Measurements from ENCODE around the gene MYL4.
"Not testable (repeated sequence)": the region's sequence is repeated elsewhere in the genome, so short reads cannot be mapped to it uniquely, and the experiment has no call there.

Gene MYL4

DNA sequence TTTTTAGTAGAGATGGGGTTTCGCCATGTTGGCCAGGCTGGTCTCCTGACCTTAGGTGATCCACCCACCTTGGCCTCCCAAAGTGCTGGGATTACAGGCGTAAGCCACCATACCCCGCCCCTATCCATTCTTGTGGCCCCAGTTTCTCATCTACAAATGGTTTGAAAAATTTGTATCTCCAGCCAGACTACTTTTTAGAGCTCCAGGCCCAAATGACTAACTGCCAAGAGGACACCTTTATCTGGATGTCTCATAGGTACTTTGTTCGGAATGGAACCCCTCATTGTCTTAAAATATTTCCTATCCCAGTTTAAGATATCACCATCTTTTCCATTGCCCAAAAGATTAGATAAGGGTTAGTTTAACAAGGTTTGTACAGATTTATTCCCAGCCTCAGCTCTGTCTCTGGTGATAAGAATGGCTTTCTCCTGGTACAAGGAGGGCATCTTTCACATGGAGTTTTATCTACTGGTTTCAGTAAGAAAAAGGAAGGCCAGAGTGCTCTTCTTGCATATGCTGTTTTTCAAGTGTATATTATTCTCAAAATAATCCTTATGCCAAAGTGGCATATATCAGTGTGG lies 15.1 kb upstream of the MYL4 start:
- no peak for DNase-seq

DNA sequence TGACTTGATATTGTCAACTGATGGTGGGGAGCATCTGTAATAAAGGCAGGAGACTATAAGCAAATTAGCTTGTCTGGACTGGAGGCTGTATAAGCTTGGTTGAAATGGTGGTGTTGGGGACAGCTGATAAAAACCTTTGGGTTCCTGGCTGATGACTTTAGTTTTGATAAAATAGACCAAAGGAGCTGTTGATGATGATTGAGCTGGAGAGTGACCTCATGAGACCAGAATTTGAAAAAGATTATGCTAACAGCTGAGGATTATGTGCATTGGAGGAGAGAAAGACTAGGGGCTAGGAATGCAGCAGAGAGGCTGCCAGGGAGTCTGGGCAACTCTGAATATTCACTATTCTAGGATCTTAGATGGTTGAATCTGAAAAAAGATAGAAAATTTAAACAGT lies 11.3 kb upstream of the MYL4 start:
- no peak for DNase-seq

DNA sequence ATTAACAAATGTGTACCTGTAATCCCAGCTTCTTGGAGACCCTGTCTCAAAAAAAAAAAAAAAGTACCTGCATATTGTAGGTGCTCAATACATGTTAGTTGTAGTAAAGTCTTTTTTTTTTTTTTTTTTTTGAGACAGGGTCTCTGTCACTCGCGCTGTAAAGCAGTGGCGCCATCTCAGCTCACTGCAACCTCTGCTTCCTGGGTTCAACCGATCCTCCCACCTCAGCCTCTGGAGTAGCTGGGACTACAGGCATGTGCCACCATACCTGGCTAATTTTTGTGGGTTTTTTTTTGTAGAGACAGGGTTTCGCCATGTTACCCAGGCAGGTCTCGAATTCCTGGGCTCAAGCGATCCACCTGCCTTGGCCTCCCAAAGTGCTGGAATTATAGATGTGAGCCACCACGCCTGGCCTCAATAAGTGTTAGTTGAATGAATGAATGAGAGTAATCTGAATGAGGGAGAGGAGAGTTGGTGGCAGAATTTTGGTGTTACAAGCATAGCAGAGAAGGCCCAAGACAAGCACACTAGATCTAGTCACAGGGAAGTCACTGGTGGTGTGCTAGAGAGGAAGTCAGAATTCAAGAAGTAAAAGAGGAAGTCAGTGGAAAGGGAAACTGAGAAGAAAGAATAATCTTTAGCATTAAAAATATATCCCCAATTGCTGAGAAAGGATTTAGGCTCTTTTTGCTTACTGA lies 9.4 kb upstream of the MYL4 start:
- DNase-seq = no peak

- no peak for DNase-seq
These were observed 8.9 kb upstream of the MYL4 start for GRCh38 chr17:47200325-47200664.

GRCh38 chr17:47201166-47201565 lies 8.0 kb upstream of the MYL4 start:
- DNase-seq = no peak

- DNase-seq = peak; percentile 45 to 49
These were observed 5.0 kb upstream of the MYL4 start for GRCh38 chr17:47203984-47204721.

DNA sequence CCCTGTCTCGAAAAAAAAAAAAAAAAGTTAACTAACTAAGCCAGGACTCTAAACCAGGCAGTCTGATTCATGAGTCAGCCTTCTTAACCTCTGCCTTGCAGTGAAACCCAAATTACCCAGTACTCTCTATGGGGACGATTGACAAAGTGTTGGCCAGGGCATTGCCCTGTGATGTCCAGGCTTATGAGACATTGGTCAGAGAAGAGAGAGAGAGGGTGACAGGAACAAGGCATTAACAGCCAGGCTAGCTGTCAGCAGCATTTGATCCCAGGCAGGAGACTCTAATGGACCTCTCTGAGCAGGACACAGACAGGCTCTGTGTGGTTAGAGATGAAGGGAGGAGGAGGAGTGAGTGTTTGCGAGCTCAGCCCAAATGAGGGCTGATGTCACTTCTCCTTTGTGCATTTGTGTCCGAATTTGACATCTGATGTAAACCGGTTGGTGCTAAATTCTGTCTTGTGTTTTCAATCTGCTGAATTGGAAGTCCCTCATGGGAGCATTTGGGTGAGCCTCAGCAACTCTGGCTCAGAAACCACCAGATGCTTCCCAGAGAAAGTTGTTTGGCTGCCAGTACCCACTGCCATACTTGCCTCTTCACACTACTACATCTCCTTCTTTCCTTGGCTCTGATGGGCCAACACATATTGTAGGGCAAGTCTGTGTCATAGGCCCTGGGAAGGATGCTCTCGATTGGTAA lies 4.3 kb upstream of the MYL4 start:
- DNase-seq = peak; percentile 20 to 26

- DNase-seq = peak; percentile 56 to 64
These were observed 3.7 kb upstream of the MYL4 start for GRCh38 chr17:47205419-47205963.

GRCh38 chr17:47207143-47208067 lies 1.7 kb upstream of the MYL4 start:
- no peak for DNase-seq

GRCh38 chr17:47209499-47209898 lies 351 bp downstream of the MYL4 start:
- no peak for DNase-seq

DNA sequence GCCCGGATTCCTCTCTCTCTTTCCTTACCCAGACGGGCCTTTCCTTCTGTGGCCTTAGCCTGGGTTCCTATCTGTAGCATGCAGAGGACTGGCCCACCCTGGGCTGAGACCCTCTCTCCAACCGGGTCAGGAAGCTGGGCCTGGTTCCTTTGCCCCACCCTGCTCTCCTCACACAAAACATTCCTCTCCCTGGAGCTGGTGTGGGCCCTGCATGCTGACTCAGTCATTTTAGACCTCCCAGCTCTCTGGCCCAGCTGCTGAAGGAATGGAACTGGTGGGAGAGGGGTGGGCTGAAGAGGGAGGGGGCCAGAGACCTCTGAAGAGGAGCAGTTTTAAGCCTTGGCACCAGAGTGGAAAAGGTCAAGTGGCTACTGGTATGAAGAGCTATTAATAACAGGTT lies 957 bp downstream of the MYL4 start:
- DNase-seq = no peak

DNA sequence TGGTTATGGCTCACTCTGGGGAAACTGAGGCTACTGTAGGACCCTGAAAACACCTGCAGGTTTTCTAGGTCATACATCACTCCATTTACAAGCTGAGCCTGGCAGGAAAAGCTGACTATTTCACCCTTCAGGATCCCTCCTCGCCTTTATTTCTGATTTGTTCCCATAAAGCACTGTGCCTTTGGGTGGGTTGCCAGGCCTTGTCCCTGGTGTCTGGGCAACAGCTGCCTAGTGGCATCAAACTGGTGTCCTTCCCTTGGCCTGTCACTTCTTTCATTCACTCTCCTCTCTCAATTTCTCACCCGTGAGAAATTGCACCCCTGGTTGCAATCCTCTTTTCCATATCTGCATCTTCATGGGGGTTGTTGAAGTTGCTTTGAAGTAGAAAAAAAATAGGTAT lies 1.6 kb downstream of the MYL4 start:
- DNase-seq = no peak

DNA sequence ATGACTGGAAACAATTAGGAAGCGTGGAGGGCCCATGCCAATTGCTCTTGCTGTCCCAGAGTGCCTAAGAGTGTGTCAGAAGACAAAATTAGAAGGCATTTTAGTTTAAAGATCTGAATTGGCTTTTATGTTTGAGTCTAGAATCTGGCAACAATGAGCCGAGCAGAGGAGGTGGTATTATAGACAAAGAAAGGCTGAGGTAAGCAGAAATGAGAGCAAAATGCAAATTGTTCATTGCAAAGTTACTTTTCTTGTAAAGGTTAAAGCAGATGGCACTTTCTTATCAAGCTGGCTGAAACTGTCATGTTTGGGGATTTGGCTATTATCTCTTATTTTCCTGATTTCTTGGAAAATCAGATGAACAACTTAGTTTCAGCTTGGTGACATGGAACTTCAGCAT lies 3.3 kb downstream of the MYL4 start:
- no peak for DNase-seq

DNA sequence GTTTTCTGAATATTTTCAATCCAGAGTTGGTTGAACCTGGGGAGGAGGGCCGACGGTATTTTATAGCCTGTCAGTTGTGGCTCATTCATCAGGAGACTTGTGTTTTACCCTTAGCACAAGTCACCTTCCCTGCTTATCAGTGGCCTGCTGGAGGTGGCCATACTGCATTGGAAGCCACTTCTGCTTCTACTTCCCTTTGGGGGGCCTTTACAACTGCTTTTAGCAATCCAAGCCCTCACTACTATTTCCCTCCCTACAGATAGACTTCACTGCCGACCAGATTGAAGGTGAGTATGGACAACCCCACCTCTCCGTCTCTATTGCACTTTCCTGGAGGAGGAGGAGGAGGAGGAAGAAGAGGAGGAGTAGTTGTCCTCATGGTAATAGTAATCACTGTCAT lies 4.4 kb downstream of the MYL4 start:
- no peak for DNase-seq

GRCh38 chr17:47214931-47215330 lies 5.8 kb downstream of the MYL4 start:
- DNase-seq = no peak

DNA sequence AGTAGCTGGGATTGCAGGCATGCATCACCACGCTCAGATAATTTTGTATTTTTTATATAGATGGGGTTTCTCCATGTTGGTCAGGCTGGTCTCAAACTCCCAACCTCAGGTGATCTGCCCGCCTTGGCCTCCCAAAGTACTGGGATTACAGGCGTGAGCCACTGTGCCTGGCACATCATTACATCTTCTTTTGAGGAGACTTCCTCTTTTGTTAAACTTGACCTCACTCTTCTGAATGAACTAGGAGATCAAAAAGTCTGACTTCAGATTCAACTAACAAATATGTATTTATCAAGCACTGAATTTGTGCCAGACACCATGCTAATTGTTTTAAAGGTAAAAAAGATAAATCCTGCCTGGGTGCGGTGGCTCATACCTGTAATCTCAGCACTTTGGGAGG lies 7.7 kb downstream of the MYL4 start:
- DNase-seq = not testable (repeated sequence)

DNA sequence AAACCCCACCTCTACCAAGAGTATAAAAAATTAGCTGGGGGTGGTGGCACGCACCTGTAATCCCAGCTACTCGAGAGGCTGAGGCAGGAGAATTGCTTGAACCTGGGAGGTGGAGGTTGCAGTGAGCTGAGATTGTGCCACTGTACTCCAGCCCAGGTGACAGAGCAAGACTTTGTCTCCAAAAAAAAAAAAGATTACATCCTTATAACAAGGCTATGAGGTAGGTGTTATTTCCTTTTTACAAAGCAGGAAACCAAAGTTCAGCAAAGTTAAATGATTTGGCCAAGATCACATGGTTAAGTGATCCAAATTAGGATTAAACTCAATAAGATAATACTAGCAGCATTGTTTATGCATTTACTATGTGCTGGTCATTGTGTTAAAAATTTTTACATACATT lies 8.1 kb downstream of the MYL4 start:
- not testable (repeated sequence) for DNase-seq

DNA sequence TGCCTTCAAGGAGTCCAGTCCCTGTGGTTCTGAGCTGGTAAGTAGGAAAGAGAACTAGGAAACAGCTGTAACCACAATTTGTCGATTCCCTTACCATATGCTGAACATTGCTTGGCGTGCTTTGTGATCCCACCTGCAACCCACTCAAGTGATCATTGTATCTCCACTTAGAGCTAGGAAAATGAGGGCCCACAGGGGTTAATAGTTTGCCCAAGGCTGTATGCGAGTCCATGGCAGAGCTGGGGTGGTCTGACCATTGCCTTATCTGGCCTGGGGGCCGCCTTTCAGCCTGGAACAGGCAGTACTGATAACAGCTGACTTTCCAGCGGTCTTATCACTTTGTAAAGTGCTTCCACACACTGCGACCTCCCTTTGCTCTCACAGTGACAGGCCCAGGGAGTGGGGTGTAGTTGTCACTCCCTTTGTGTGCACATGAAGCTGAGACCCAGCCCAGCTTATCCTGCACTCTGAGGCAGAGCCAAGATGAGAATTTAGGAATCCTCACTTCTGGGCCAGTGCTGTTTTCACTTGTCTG lies 9.8 kb downstream of the MYL4 start:
- no peak for DNase-seq

- no peak for DNase-seq
These were observed 10.7 kb downstream of the MYL4 start for GRCh38 chr17:47219621-47220475.

DNA sequence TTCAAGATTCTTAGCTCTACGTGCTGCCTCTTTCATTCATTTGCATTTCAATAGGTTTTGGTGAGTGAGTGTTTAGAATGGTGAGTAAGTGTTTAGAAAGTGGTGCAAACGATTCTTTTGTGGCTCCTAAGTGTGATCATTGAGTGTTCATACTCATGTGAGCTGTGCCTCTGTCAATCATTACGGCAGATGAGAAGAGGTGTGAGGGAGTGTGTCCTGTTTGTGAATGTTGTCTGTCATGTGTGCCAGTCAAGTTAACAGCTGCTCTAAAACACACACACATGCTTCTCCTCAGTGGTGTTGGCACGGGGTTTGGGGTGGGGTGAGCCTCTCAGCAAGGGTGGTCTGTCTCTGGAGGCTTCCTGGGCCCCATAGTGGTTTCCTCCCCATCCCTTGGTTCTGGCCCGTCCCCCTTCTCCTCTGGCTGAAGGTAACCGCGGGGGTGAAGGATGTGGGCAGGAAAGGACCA lies 11.4 kb downstream of the MYL4 start:
- no peak for DNase-seq

DNA sequence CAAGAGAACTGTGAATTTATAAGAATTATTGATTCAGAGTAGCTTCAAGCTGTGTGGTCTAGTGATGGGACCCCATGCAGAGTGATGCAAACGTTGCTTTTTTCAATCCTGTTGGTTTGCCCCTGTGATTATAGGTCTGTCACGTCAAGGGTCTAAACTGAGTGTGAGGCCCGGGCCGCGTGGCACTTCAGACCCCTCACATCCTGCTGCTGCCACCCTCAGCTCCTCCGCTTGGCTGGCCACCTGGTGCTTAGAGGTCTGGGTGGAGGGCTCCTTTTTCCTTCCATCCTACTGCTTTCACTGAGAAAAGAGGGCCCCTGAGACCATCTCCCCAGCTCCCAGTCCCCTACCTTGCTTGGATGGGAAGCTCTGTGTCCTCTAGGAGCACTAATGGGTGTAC lies 12.0 kb downstream of the MYL4 start:
- DNase-seq = no peak

Measured in activated CD4-positive, alpha-beta T cell treated with anti-CD3 and anti-CD28 coated beads for 4 hours (primary cell).